AG04450 (cell line): Measurements from ENCODE around the gene NDUFAB1. TPM values are rescaled to one million over a fixed set of nuclear protein-coding genes. Genes with fewer than 3 reads are reported as not detected.
A peak's percentile ranks its signal among the peaks of the same experiment; 100 is the strongest.

Source experiments
- CTCF ChIA-PET: fragments of 300-600, 350-600 bp; formaldehyde crosslinking; extraction: SDS; loops from one replicate; lab custom pipeline; 2022; ENCODE audit warnings: antibody characterized with exemption, inconsistent platforms; lab: Charles Lee
- POLR2A ChIA-PET: fragments of 350-600 bp; formaldehyde crosslinking; extraction: SDS; loops from one replicate; lab custom pipeline; 2021; ENCODE audit warnings: antibody characterized with exemption, inconsistent platforms; lab: Yijun Ruan, JAX
- DNase-seq: peaks from one replicate; pipeline ENCODE4 v3.0.0-alpha.2; 2011; ENCODE audit warnings: low read depth, low spot score
- H3K27ac ChIP-seq: one replicate; pipeline ENCODE4 v1.5.1; 2012; ENCODE audit warnings: low read depth, low read length, control low read depth
- H3K27me3 ChIP-seq: one replicate; pipeline ENCODE4 v1.6.0; 2012; ENCODE audit warnings: low read length; ENCODE audit not compliant: control insufficient read depth, insufficient read depth
- H3K4me3 ChIP-seq: 2 replicates; pipeline ENCODE4 v1.5.1; 2011; ENCODE audit warnings: mild to moderate bottlenecking, low read depth, low read length, control low read depth
- H3K9me3 ChIP-seq: 2 replicates; pipeline ENCODE4 v1.5.1; 2012; ENCODE audit warnings: low read length; ENCODE audit not compliant: control insufficient read depth, insufficient read depth
- CTCF ChIP-seq: IDR thresholded peaks from 2 replicates; pipeline ENCODE4 v1.5.1; 2011; ENCODE audit warnings: low read depth, low read length, control low read depth, inconsistent platforms
- polyA minus RNA-seq: library from RNA; depleted of rRNA, polyadenylated mRNA; stranded (reverse); fragments of >200 nt; gene quantifications from 2 replicates; pipeline ENCODE4 v1.2.3, GENCODE V29; 2011; rRNA and poly(A)+ RNA removed
- polyA plus RNA-seq: library from polyadenylated mRNA; depleted of rRNA; stranded (reverse); fragments of >200 nt; gene quantifications from 2 replicates; pipeline ENCODE4 v1.2.3, GENCODE V29; 2011; rRNA removed

NDUFAB1 gene
- 97.6 and 130 TPM in 2 replicates for polyA plus RNA-seq
- 15.7 and 24.0 TPM in 2 replicates for polyA minus RNA-seq

GRCh38 chr16:23595951-23596720 is at the start of gene NDUFAB1:
Gene NDUFAB1 (minus strand): TSS chr16:23596316. CDS start chr16:23596290, 26 bp downstream.
- CTCF ChIA-PET: interaction anchor here (0.6 to 2.1 kb wide), 26 partner anchors 8 to 1409 kb away, joined by 3 to 21 read pairs (median 4); partner anchors contain the start of genes EARS2 and UBFD1
- DNase-seq: peak; percentile 48
- no peaks in the 10 kb centered on the region for H3K9me3 ChIP-seq
- POLR2A ChIA-PET: no interaction called here
- H3K4me3 ChIP-seq: peak within 1 kb of the TSS; percentile 77
- peak within 1 kb of the TSS; percentile 21 for H3K27ac ChIP-seq
- H3K27me3 ChIP-seq: no peaks in the 10 kb centered on the region
- peak; percentile 91 for TF ChIP-seq CTCF

GRCh38 chr16:23642246-23642774 is 46.2 kb upstream of the NDUFAB1 start:
- TF ChIP-seq CTCF: no peak
- ChIA-PET POLR2A (interaction anchor here (1.4 to 2.5 kb wide), 2 partner anchors 25 to 85 kb away, joined by 4 to 10 read pairs; partner anchors contain the start of genes EARS2 and UBFD1), CTCF (interaction anchor here (0.5 to 2.0 kb wide), 5 partner anchors 45 to 131 kb away, joined by 3 to 6 read pairs (median 3); partner anchors contain the start of gene UBFD1)
- H3K9me3 ChIP-seq: peaks cover 4% of the 10 kb centered on the region; the same call in 1 of the 2 replicates
- no peak for DNase-seq
- no peak overlapping the region for H3K27ac ChIP-seq
- H3K4me3 ChIP-seq: peak overlapping the region; percentile 100
- no peaks in the 10 kb centered on the region for H3K27me3 ChIP-seq

GRCh38 chr16:23640931-23641765 is 45.0 kb upstream of the NDUFAB1 start, which contains the start of the genes DCTN5 and PALB2:
Gene DCTN5 (plus strand): TSS chr16:23641466. CDS start chr16:23641543, 77 bp downstream.
Gene PALB2 (minus strand): TSS chr16:23641310. CDS start chr16:23641157, 153 bp downstream.
- Histone ChIP-seq H3K4me3 (peak within 1 kb of the TSS; percentile 100), H3K9me3 (peaks cover 4% of the 10 kb centered on the region; the same call in 1 of the 2 replicates), H3K27ac (peak within 1 kb of the TSS; percentile 68), H3K27me3 (no peaks in the 10 kb centered on the region)
- CTCF ChIA-PET: no interaction called here
- peak; percentile 75 for DNase-seq
- POLR2A ChIA-PET: interaction anchor here (0.9 to 2.5 kb wide), 3 partner anchors 8 to 84 kb away, joined by 4 to 20 read pairs (median 10); partner anchors contain the start of genes EARS2 and UBFD1
- TF ChIP-seq CTCF: no peak

- H3K27ac ChIP-seq: peak overlapping the region; percentile 68
- H3K4me3 ChIP-seq: peak overlapping the region; percentile 100
- peaks cover 4% of the 10 kb centered on the region; the same call in 1 of the 2 replicates for H3K9me3 ChIP-seq
- POLR2A ChIA-PET: interaction anchor here (2.5 kb wide), 1 partner anchor 83 kb away, joined by 10 read pairs; the partner anchor contains the start of genes EARS2 and UBFD1
- no peak for TF ChIP-seq CTCF
- CTCF ChIA-PET: interaction anchor here (0.6 to 0.7 kb wide), 2 partner anchors 42 to 87 kb away, joined by 3 to 4 read pairs; no protein-coding TSS in a partner anchor
- no peak for DNase-seq
- H3K27me3 ChIP-seq: no peaks in the 10 kb centered on the region
These were observed 44.5 kb upstream of the NDUFAB1 start for GRCh38 chr16:23640615-23640930.
